SK-N-SH (cell line): ENCODE data around the gene AOC1.

ENCODE experiments used
- CHD2 ChIP-seq: fragments of 150-350 bp; IDR thresholded peaks from 2 replicates; pipeline ENCODE4 v1.6.1; 2018; ENCODE audit warnings: low read length; ENCODE audit not compliant: partially characterized antibody
- CTCF ChIP-seq: fragments of 200-600 bp; sonication (generic); IDR thresholded peaks from 2 replicates; pipeline ENCODE4 v1.6.1; 2017; ENCODE audit warnings: antibody characterized with exemption, mild to moderate bottlenecking, moderate library complexity
- FOSL2 ChIP-seq: IDR thresholded peaks from 2 replicates; pipeline ENCODE4 v1.4.0; 2012; ENCODE audit warnings: low read depth, mild to moderate bottlenecking, moderate library complexity, borderline replicate concordance
- GABPA ChIP-seq: IDR thresholded peaks from 2 replicates; pipeline ENCODE4 v1.4.0; 2012; ENCODE audit warnings: low read depth, mild to moderate bottlenecking
- GATA2 ChIP-seq: sonication (generic); formaldehyde crosslinking; IDR thresholded peaks from 2 replicates; pipeline ENCODE4 v1.5.0; 2020; ENCODE audit warnings: mild to moderate bottlenecking, missing genetic modification reagents
- MXI1 ChIP-seq: IDR thresholded peaks from 2 replicates; pipeline ENCODE4 v1.6.1; 2012; ENCODE audit warnings: mild to moderate bottlenecking, low read depth, low read length, improper control_type of control experiment
- POLR2AphosphoS5 ChIP-seq: IDR thresholded peaks from 2 replicates; pipeline ENCODE4 v1.6.1; 2012; ENCODE audit warnings: low read depth, low read length
- RFX5 ChIP-seq: IDR thresholded peaks from 2 replicates; pipeline ENCODE4 v1.6.1; 2012; ENCODE audit warnings: mild to moderate bottlenecking, improper control_type of control experiment, low read length
- SIN3A ChIP-seq: IDR thresholded peaks from 2 replicates; pipeline ENCODE4 v1.6.1; 2012; ENCODE audit warnings: low read depth, mild to moderate bottlenecking, low read length, moderate library complexity, borderline replicate concordance
- TAF1 ChIP-seq: IDR thresholded peaks from 2 replicates; pipeline ENCODE4 v1.6.1; 2012; ENCODE audit warnings: low read depth, mild to moderate bottlenecking, low read length, moderate library complexity, borderline replicate concordance

- TF ChIP-seq GATA2, result no peak
- TF ChIP-seq CTCF, result no peak
- no peak for TF ChIP-seq RFX5
- no peak for TF ChIP-seq GABPA
- TF ChIP-seq SIN3A, result no peak
- no peak for TF ChIP-seq CHD2
- no peak for TF ChIP-seq MXI1
- no peak for TF ChIP-seq FOSL2
- TF ChIP-seq TAF1, result no peak
- TF ChIP-seq POLR2AphosphoS5, result no peak
Observed at GRCh38 chr7:150806454-150806853, 45.9 kb upstream of the AOC1 start.
